Liver (tissue), 3 donors: ENCODE measurements around the gene PFDN6.

Experiments
- ATF3 ChIP-seq: IDR thresholded peaks from 2 replicates; pipeline ENCODE4 v1.6.1; 2016; ENCODE audit warnings: antibody characterized with exemption
- CTCF ChIP-seq: fragments of 150-350 bp; IDR thresholded peaks from 2 replicates; pipeline ENCODE4 v1.5.1; 2017; ENCODE audit warnings: improper control_type of control experiment, low read depth, low read length; ENCODE audit not compliant: missing input control
- EGR1 ChIP-seq, 2 donors: IDR thresholded peaks; 2 replicates each; pipeline ENCODE4 v1.6.1; 2016 to 2018; ENCODE audit warnings: antibody characterized with exemption in 2 of 2, low read depth in 2 of 2
- FOXA1 ChIP-seq: IDR thresholded peaks from 2 replicates; pipeline ENCODE4 v1.6.1; 2016; ENCODE audit warnings: antibody characterized with exemption
- RAD21 ChIP-seq, 2 donors: IDR thresholded peaks; 2 replicates each; pipeline ENCODE4 v1.6.1; 2016; ENCODE audit warnings: antibody characterized with exemption in 2 of 2, mild to moderate bottlenecking in 2 of 2
- donor health status: healthy.
- donor health status: healthy.

GRCh38 chr6:33315793-33316602 lies 26.6 kb downstream of the PFDN6 start:
- TF ChIP-seq RAD21 (IDR thresholded peaks at IDR 0.05) (no peak), CTCF (no peak), FOXA1 (no peak), EGR1 (IDR thresholded peaks at IDR 0.05; ENCODE audit: low read depth in 2 of 2) (no peak), ATF3 (no peak)
